IMR-90 (cell line): ENCODE data around the gene RADIL.

Experiments used
- BHLHE40 ChIP-seq: fragments of 150-350 bp; IDR thresholded peaks from 2 replicates; pipeline ENCODE4 v1.6.1; 2016; ENCODE audit warnings: mild to moderate bottlenecking, low read depth, low read length
- CTCF ChIP-seq: conservative IDR thresholded peaks from 2 replicates; pipeline ENCODE4 v1.5.1; 2012; ENCODE audit warnings: mild to moderate bottlenecking, low read depth, low read length, improper control_type of control experiment
- FOS ChIP-seq: fragments of 150-350 bp; IDR thresholded peaks from 2 replicates; pipeline ENCODE4 v1.6.1; 2016; ENCODE audit warnings: low read depth, low read length
- POLR2A ChIP-seq: IDR thresholded peaks from 2 replicates; pipeline ENCODE4 v1.6.1; 2012; ENCODE audit warnings: mild to moderate bottlenecking, low read depth, low read length
- RAD21 ChIP-seq: IDR thresholded peaks from 2 replicates; pipeline ENCODE4 v1.6.1; 2012; ENCODE audit warnings: low read length, improper control_type of control experiment
- SMC3 ChIP-seq: fragments of 150-350 bp; IDR thresholded peaks from 2 replicates; pipeline ENCODE4 v1.6.1; 2016; ENCODE audit warnings: low read depth, mild to moderate bottlenecking, antibody characterized with exemption, low read length, moderate library complexity

- TF ChIP-seq CTCF (no peak), BHLHE40 (no peak), FOS (no peak), SMC3 (no peak), POLR2A (no peak), RAD21 (no peak)
These were observed 87.1 kb downstream of the RADIL start for GRCh38 chr7:4796453-4796852.
